ENCODE data around the gene ELF5.
A peak's percentile ranks its signal among the peaks of the same experiment; 100 is the strongest.

The ELF5 gene

GRCh38 chr11:34480314-34480713 is 33.3 kb downstream of the ELF5 start:
- DNase-seq (ENCODE audit: low spot score) = no peak
- in situ Hi-C loops (cut with MboI; ENCODE audit: low sequenced_read_pairs, unreplicated experiment) = loop anchor here (10.0 to 25.0 kb wide), 2 partner anchors 116 to 318 kb away; no protein-coding TSS in a partner anchor

GRCh38 chr11:34478845-34479663 is 34.5 kb downstream of the ELF5 start:
- in situ Hi-C loops (cut with MboI; ENCODE audit: low sequenced_read_pairs, unreplicated experiment) = loop anchor here (25.0 kb wide), 1 partner anchor 317 kb away; no protein-coding TSS in a partner anchor
- no peak for DNase-seq (ENCODE audit: low spot score)
- no peak for TF ChIP-seq CTCF (IDR thresholded peaks at IDR 0.05; ENCODE audit: borderline replicate concordance, control extremely low read depth, extremely low read depth, insufficient read depth, missing control alignments)

More at GRCh38 chr11:34480314-34480713, 33.3 kb downstream of the ELF5 start:
- no peak for TF ChIP-seq CTCF (IDR thresholded peaks at IDR 0.05; ENCODE audit: borderline replicate concordance, control extremely low read depth, extremely low read depth, insufficient read depth, missing control alignments)

- in situ Hi-C loops (cut with MboI; ENCODE audit: low sequenced_read_pairs, unreplicated experiment) = loop anchor here (25.0 kb wide), 1 partner anchor 315 kb away; no protein-coding TSS in a partner anchor
- no peak for DNase-seq (ENCODE audit: low spot score)
- TF ChIP-seq CTCF (IDR thresholded peaks at IDR 0.05; ENCODE audit: borderline replicate concordance, control extremely low read depth, extremely low read depth, insufficient read depth, missing control alignments) = no peak
Measured at GRCh38 chr11:34476849-34477248, 36.7 kb downstream of the ELF5 start.

- TF ChIP-seq CTCF (IDR thresholded peaks at IDR 0.05; ENCODE audit: borderline replicate concordance, control extremely low read depth, extremely low read depth, insufficient read depth, missing control alignments) = no peak
- no peak for DNase-seq (ENCODE audit: low spot score)
- in situ Hi-C loops (cut with MboI; ENCODE audit: low sequenced_read_pairs, unreplicated experiment) = loop anchor here (25.0 kb wide), 1 partner anchor 313 kb away; no protein-coding TSS in a partner anchor
Measured at GRCh38 chr11:34475656-34476055, 37.9 kb downstream of the ELF5 start.

- no peak for TF ChIP-seq CTCF (IDR thresholded peaks at IDR 0.05; ENCODE audit: borderline replicate concordance, control extremely low read depth, extremely low read depth, insufficient read depth, missing control alignments)
- in situ Hi-C loops (cut with MboI; ENCODE audit: low sequenced_read_pairs, unreplicated experiment) = no loop called here
- DNase-seq (ENCODE audit: low spot score) = no peak
Measured at GRCh38 chr11:34473603-34474169, 39.9 kb downstream of the ELF5 start.

- in situ Hi-C loops (cut with MboI; ENCODE audit: low sequenced_read_pairs, unreplicated experiment) = no loop called here
- TF ChIP-seq CTCF (IDR thresholded peaks at IDR 0.05; ENCODE audit: borderline replicate concordance, control extremely low read depth, extremely low read depth, insufficient read depth, missing control alignments) = peak; percentile 34
- DNase-seq (ENCODE audit: low spot score) = peak; percentile 57
Measured at GRCh38 chr11:34468209-34468841, 45.3 kb downstream of the ELF5 start.

Measured in GM13976 (cell line).